Activated T-helper 9 cell treated with anti-CD3 and anti-CD28 coated beads, Interleukin-2, amount 50 U/mL, for 16 hours (primary cell): ENCODE data around the gene MAGI3.
"Not testable (repeated sequence)": the region's sequence is repeated elsewhere in the genome, so short reads cannot be mapped to it uniquely, and the experiment has no call there.

ENCODE experiments used
- DNase-seq: peaks from one replicate; pipeline ENCODE4 v3.0.0-alpha.2; 2020; ENCODE audit warnings: low read depth

MAGI3 gene

DNA sequence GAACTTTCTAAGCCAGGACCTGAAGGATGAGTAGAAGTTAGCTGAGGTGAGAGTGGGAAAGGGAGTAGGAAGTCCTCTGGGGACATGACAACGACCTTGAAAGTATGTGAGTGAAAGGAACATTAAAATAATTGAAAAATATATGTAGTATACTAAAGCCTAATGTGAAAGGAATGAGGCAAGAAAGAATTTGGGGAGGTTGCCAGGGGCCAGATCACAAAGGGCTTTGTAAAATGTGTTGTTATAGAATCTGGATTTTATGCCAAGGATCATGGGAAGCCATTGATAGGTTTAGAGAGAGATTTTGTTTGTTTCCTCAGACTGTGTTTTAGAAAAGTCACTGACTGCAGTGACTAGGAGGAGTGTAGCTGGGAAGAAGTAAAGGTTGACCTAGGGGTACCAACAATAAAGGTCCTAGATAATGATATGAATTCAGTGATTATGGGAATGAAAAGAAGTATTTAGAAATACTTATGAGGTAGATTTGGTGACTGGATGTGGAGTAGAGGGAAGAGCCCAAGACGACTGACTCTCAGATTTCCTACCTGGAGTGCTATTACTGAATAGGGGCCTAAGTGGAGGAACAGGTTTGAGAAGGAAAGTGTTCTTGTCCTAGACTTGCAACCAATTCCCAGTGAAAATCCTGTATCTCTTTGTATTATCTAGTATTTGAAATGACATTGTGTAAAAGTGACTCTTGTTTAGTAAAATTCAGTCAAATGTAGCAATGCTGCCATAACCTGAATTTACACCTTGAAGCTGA, 189.1 kb downstream of the MAGI3 start:
- no peak for DNase-seq

DNA sequence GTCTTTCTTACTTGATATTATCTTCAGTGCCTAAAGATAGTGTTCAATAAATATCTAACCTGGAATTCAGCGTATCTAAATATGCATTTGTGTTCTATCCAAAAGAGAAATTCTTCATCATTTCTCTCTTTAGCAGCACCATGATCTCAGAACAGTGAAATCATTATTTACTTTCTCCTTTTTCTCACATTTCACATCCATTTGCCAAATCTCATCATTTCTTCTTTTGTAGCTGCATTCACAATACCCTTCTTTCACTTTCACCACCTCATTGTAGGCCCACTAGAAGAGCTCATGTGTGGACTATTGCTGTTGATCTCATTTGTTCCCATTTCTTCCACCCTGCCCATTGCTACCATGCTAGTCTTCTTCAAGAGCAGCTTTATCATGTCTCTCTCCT, 191.0 kb downstream of the MAGI3 start:
- DNase-seq: no peak

DNA sequence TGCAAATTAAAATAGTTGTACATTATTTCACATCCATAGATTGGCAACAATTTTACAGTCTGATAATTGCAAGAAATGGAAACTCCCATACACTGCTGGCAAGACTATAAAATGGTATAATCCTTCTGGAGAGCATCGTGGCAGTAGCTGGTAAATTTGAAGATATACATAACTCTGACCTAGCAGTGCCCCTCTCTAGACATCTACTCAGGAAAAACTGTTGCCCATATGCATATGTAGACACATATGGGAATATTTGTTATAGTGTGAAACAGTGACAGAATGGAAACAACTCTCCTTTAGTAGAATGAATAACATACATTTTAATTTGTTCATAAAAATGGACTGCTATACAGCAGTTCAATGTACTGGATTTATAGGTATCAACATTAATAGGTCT, 191.8 kb downstream of the MAGI3 start:
- no peak for DNase-seq

DNA sequence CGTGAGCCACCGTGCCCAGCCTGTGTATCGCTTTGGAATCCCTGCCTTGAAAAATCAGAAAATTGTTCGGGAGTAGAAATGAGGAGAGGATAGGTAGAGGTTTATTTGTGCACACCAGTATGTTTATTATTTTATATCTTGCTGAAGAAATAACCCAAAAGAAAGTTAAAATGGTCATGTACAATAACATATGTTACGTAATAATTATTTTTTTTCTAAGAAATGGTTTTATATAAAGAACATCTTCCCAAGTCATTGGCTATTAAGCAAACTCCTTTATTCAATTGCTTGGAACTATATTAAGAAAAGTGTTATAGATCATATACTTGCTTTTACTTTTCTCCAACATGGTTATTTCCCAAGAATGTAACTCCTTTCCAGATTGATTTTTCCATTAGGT, 197.2 kb downstream of the MAGI3 start:
- DNase-seq: no peak

DNA sequence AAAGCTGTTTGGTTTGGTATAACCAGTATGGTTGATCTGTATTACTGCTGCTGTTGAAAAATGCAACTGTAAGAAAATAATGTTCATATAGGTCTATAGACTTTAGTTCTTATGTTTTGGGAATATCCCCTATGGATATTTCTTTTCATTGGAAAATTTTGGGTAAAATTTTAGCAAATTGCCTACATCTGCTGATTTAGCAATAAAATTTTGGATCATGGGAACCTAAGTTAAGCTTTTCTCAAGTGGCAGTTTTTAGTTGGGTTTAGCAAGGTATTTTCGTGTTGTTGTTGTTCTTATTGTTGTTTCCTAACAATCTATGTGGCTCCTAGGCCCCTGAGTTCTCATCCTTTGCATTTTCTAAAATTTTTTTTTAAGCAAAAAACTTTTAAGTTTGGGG, 201.9 kb downstream of the MAGI3 start:
- DNase-seq: no peak

DNA sequence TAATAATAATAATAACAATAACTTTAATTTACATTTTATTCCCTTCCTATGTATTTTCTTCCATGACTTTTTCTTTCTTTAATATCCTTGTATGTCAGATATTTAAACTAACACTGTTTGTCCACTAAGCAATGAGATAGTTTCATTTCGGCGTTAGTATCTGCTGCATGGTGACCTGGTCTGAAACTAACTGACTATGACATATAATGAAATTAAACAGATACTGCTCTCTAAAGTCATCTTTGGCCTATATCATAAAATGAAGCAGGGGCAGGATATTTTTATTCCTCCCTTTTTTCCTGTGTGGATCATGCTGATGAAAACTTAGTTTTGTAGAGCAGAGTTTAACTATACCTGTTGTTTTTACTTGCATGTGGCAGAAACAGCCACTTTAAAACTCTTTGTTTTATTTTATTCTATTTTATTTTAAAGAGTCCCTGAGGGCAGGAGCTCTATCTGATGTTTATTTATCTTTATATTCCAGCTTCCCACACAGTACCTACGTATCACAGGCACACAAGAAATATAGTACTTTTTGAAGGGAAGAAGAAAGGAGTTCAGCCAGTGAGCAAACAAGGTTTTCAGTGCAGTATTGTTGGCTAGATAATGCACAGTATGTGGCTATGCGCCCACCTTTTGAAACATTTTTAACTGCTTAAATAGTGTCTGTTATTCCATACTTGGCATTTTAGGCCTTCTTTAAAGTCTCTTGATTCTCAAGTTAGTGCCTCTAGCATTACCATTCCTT, 203.4 kb downstream of the MAGI3 start:
- no peak for DNase-seq

DNA sequence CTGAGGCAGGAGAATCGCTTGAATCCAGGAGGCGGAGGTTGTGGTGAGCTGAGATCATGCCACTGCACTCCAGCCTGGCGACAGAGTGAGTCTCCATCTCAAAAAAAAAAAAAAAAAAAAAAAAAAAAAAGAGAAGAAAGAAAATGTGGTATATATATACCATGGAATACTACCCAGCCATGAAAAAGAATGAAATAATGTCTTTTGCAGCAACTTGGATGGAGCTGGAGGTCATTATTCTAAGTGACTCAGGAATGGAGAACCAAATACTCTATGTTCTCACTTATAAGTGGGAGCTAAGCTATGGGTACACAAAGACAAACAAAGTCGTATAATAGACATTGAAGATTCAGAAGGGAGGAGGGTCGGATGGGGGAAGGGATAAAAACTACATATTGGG, 214.2 kb downstream of the MAGI3 start:
- DNase-seq: not testable (repeated sequence)

DNA sequence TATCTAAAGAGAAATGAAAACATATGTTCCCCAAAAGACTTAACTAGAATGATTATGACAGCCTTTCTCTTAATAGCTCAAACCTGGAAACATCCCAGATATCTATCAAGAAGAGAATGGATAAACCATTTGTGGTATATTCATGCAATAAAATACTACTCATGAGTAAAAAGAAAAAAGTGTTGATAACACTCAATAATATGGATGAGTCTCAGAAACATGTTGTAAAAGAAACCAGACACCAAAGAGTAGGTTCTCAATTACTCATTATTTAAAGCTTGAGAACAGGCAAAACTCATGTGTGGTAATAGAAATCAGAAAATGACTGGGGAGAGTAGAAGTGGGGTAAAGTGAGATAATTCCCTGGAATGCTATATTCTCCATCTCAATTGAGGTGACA, 214.8 kb downstream of the MAGI3 start:
- DNase-seq: no peak

DNA sequence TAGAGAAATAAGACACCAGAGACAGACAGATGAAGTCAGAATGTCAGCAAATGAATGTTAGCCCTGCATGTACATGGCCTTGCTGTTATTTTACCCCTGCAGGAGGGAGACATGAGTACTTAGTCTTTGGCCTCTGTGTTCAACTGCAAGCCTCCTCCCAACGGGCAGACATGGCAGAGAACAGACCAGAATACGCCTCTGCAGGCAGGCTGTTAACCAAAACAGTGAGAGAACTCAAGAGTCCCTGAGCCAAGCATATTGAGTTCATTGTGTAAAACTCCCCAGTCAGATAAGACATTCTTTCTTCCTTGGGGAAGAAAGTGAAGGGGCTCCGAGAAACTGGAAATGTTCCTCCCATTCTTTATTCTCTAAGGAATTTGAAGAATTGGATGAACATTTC, 218.1 kb downstream of the MAGI3 start:
- no peak for DNase-seq

DNA sequence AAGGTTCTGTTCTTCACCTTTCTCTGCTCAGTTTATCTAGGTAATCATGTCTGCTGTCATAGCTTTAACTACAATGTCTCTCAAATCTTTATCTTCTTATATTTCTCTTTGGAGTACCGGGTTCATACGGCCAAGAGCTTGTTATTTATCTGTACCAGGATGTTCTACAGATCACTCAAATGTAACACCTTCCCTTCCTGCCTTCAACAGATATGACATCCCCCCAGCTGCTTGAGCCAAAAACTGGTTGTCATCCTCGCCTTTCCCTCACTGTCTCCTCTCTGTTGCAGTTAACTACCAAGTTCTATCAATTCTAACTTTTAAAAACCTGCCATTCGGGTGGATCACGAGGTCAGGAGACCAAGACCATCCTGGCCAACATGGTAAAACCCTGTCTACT, 220.1 kb downstream of the MAGI3 start:
- no peak for DNase-seq

DNA sequence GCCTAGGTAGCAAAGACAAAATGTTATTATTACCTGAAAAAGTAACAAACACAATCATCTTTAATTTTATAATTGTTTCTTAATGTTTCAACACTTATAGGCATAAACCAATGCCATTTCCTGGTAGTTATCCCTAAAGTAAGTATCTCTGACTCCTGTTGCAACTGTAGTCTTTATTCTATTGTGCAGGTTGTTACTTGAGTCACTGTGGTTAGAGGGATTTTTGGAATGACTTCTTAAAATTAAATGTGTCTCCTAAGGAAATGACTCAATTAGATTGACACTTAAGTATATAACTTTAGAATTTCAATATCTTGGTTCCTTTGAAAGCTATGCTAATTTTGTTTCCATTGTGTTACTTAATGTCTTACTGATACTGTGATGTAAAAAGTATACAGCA, 225.1 kb downstream of the MAGI3 start:
- no peak for DNase-seq

DNA sequence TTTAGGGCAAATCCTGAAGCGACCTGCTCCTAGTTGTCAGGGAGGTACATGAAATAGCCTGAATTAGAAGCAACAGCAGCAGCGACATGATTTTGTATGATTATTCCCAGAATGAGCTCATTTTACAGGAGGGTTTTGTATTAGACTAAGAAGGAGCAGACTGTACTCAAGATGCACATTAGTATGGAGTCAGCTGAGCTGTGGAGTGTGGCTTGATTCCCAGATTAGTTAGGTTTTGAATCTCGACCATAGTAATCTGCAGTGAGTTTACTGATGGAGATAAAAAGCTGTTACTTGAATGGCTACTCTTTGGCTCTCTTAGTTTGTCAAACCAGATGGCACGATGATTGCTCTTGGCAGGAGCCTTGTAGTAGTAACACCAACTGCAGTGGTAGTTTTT, 225.8 kb downstream of the MAGI3 start:
- no peak for DNase-seq

DNA sequence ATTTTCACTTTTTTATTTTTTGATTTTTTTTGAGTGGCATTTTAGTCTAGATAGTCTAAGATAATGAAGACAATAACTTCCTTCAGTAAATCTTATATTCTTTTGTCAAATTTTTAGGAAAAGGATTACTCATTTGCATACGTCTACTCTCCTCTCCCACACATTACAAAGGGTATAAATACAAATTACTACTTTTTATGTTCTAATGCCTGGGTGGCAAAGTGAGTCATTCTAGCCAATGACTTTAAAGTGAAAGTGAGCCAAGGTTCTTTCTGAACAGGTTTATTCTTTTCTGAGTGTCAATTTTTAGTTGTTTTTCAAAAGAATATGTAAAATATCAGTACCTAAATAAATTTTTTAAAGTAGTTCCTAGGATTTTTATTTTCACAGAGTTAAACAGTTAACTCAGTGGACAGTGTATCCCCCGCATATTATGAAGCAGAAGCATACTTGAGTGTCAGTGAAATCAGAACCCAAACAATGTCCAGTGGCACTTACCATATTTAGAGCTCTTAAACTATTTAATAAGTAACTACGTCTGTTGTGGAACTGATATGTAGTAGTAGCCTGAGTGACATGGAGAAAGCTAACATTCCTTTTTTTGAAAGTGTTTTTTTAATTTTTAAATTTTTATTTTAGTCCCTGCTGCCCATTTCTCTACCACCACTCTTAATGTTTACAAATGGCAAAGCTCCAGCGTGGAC, 227.3 kb downstream of the MAGI3 start:
- no peak for DNase-seq

DNA sequence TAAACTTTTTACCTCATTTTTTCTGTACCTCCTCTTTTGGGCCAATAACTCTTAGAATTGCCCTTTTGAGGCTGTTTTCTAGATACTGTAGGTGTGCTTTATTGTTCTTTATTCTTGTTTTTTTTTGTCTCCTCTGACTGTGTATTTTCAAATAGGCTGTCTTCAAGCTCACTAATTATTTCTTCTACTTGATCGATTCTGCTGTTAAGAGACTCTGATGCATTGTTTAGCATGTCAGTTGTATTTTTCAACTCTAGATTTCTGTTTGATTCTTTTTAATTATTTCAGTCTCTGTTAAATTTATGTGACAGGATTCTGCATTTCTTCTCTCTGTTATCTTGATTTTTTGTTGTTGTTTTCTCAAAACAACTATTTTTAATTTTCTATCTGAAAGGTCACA, 238.7 kb downstream of the MAGI3 start:
- no peak for DNase-seq

DNA sequence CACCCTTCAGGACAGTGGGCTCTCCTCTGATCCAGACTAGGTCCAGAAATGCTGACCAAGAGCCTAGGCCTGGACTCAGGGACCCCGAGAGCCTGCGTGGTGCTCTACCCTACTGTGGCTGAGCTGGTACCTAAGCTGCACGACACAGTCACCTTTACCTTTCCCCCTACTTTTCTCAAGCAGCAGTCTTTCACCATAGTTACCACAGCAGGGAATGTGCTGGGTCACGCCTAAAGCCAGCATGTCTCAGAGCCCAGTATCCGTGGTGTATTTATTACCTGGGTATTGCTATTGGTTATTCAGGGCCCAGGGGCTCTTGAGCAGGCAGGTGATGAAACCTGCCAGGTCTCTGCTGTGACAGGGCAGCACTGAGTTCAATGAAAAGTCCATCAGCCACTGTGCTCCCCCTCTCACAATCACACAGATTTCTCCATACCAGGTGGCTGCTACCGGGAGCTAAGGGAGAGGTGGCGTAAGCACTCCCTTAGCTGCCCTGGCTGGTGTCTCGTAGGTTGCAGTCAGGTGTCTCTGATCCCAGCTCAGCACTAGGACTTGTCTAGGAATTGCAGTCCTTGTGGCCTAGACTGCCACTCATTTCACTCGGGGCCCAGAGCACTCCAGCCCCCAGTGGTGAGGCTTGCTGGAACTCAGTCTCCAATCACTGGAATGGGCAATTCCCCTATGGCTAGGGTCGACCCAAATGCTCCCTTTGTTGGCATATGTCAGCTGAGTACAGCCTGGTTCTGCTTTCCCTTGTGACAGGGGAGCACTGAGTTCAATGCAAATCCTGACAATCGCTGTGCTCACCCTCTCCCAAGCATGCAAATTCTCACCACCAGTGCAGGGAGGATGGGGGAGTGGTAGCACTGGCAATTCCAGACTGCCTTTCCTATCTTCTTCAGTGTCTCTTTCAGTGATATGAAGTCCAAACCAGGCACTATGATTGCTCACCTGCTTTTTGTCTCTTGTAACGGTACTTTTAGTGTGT, 240.3 kb downstream of the MAGI3 start:
- DNase-seq: no peak

DNA sequence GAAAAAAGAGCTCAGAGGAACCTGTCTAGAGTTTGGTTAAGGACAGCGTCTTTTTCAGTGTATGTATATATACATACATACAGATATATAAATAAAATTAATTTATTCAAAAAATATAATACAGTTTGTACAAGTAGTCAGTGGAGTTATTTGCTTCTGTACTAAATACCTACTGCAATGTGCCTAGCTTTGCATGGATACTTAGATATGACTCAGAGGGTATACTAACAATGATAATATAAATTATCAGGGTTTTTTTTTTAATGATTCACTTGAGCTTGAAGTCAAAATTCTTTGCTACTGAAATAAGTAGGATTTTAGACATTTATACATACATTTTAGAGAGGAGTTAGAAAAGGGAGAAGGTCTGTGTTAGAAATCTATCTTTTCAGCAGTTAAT, 251.1 kb downstream of the MAGI3 start:
- DNase-seq: no peak

DNA sequence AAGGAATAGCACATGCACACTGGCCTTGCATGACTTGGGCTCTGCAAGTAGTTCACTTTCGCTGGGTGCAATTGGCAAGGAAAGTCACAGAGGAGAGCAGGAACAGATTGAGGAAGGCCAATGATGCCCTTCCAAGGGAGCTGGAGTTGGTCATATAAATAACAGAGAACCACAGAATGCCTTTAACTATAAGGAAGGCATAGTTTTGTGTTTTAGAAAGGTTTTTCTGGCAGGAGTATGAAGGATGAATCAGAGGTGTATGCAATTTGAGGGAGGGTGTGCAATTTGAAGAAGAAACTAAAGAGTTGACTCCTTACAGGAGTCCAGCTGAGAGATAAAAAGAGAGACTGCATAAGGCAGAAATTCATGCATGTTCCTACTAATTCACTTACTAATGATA, 256.8 kb downstream of the MAGI3 start:
- no peak for DNase-seq

DNA sequence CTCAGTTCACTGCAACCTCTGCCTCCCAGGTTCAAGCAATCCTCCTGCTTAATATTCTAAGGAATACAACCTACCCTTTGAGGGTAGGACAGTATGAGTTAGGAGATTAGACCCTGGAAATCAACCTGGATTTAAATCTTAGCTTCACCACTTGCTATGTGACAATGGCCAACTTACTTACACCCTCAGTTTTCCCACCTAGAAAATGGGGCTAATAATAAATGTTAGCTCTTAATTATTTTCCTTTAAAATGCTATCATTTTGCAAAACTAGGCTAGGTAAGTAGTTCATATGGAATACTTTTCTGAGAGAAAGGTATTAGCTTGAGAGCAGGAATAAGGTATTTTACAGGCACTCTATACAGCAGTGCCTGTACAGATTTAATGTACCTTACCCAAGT, 258.2 kb downstream of the MAGI3 start:
- no peak for DNase-seq

DNA sequence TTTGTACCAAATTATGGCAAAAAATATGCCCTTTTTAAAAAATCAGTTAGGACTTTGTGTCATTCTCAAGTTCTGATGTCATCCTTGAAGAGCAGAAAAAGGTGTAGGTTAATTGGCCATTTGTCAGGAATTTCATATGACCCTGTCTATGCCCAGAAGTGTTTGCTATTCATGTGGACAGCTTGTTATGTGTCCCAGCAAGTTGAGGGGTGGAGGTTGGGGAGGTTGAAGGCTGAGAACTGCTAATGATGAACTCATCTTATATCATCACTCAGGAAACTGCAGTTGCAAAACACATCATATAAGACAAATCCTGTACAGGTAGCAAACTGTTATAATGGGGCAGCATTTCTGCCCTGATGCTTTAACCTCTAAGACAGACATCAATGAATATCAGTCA, 262.5 kb downstream of the MAGI3 start:
- no peak for DNase-seq

DNA sequence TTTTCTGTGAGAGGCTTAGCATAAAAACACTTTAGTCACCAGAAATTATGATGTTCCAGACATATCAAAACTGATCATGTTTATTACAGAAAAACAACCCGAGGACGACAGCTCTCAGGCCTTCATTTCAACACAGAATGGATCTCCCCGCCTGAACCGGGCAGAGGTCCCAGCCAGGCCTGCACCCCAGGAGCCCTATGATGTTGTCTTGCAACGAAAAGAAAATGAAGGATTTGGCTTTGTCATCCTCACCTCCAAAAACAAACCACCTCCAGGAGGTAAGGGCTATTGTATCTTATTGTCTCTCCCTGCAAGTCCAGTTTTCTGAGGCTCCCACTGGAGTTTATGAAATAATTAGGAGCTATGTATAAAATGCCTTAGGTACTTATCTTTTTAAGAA, 263.4 kb downstream of the MAGI3 start:
- no peak for DNase-seq

DNA sequence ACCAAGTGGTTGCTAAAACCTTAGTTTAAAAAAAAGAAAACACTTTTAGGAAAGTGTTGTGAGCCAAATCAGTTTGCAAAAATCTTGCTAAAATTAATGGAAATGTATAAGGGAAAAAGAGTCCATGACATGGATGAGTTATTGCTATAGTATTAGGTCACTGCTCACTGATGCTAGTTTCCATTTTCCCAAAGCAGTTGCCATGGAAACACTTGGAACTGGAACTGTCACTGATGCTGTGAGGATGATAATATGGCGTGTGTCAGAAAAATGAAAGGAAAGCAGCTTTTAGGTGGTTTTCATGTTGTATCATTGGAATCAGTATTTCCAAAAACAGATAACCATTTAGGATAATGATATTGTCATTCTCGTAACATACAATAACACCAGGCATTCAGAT, 264.6 kb downstream of the MAGI3 start:
- no peak for DNase-seq

DNA sequence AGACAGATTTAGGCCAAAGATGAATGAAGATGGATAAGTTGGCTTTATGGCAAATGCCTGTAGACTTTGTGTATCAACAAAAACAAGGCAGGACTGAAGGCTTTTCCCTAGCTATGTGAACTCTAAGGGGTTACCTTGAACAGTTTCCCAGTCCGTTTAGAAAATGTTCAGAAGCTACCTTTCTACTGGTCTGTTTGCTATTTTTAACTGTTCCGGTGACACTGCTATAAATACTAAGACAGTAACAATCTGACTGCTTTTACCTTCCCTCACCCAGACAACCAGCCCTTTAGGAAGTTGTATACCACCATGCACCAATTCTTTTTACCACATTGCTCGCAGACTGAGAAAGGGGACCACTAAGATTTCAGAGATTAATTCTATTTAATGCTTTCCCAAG, 266.8 kb downstream of the MAGI3 start:
- DNase-seq: no peak
